ENCODE data around the gene TCP11L2. TPM values are rescaled to one million over a fixed set of nuclear protein-coding genes. Genes with fewer than 3 reads are reported as not detected.
A peak's percentile ranks its signal among the peaks of the same experiment; 100 is the strongest.

The TCP11L2 gene
- total RNA-seq, 1 donor from 2014 or later: 31.6 TPM

DNA sequence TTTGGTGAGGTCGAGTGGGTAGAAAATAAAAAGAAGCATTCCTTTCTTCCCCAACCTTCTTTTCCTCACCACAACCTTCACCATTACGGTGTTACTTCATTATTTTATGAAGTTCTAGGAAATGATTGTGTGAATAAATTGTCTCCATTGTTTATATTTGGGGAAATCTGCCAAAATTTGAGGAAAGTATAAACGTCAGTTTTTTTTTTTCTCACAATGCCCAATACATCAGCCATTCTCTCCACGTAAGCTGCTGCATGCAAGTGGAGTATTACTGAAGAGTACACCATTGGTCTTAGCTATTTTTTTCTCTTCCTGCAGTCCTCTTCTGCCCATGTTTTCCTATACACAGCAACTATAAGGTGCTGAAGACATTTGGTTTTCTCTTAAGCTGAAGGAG lies 45.9 kb downstream of the TCP11L2 start:
- DNase-seq (ENCODE audit: low read depth) (no peak), FAIRE-seq (no peak)
- Histone ChIP-seq H3K27me3 (ENCODE audit: control insufficient read depth, insufficient read depth, low read length) (no peaks in the 10 kb centered on the region), H3K4me3 (ENCODE audit: low read depth, low read length) (no peak overlapping the region), H3K36me3 (ENCODE audit: control insufficient read depth, insufficient read depth, low read length) (no peaks in the 10 kb centered on the region)
- TF ChIP-seq, protein P1, sequence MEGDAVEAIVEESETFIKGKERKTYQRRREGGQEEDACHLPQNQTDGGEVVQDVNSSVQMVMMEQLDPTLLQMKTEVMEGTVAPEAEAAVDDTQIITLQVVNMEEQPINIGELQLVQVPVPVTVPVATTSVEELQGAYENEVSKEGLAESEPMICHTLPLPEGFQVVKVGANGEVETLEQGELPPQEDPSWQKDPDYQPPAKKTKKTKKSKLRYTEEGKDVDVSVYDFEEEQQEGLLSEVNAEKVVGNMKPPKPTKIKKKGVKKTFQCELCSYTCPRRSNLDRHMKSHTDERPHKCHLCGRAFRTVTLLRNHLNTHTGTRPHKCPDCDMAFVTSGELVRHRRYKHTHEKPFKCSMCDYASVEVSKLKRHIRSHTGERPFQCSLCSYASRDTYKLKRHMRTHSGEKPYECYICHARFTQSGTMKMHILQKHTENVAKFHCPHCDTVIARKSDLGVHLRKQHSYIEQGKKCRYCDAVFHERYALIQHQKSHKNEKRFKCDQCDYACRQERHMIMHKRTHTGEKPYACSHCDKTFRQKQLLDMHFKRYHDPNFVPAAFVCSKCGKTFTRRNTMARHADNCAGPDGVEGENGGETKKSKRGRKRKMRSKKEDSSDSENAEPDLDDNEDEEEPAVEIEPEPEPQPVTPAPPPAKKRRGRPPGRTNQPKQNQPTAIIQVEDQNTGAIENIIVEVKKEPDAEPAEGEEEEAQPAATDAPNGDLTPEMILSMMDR (IDR thresholded peaks at IDR 0.05; ENCODE audit: insufficient read depth, low read length, severe bottlenecking): no peak

DNA sequence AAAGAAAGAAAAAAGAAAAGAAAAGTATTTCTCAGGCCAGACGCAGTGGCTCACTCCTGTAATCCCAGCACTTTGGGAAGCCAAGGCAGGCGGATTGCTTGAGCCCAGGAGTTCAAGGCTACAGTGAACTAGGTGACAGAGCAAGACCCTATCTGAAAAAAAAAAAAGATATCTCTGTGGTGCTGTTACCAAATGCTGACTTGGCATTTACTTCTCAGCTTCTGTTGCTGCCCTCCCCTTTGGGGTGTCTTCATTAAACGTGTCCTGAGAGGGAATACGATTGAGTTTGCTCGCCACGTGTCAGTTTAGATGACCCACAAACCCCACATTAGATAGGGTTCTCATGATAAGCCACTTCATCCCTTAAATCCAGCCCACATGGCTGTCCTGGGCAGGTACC lies 50.6 kb downstream of the TCP11L2 start:
- Histone ChIP-seq H3K4me3 (ENCODE audit: low read depth, low read length) (no peak overlapping the region), H3K36me3 (ENCODE audit: control insufficient read depth, insufficient read depth, low read length) (no peaks in the 10 kb centered on the region), H3K27me3 (ENCODE audit: control insufficient read depth, insufficient read depth, low read length) (no peaks in the 10 kb centered on the region)
- FAIRE-seq: no peak
- DNase-seq (ENCODE audit: low read depth): no peak
- TF ChIP-seq, protein P1 (IDR thresholded peaks at IDR 0.05; ENCODE audit: insufficient read depth, low read length, severe bottlenecking): no peak

GRCh38 chr12:106357549-106358395 lies 55.2 kb downstream of the TCP11L2 start, which contains the start of gene POLR3B:
Gene POLR3B (plus strand): TSS chr12:106357748. CDS start chr12:106357880, 132 bp downstream.
- TF ChIP-seq, protein P1 (IDR thresholded peaks at IDR 0.05; ENCODE audit: insufficient read depth, low read length, severe bottlenecking): peak; percentile 90

DNA sequence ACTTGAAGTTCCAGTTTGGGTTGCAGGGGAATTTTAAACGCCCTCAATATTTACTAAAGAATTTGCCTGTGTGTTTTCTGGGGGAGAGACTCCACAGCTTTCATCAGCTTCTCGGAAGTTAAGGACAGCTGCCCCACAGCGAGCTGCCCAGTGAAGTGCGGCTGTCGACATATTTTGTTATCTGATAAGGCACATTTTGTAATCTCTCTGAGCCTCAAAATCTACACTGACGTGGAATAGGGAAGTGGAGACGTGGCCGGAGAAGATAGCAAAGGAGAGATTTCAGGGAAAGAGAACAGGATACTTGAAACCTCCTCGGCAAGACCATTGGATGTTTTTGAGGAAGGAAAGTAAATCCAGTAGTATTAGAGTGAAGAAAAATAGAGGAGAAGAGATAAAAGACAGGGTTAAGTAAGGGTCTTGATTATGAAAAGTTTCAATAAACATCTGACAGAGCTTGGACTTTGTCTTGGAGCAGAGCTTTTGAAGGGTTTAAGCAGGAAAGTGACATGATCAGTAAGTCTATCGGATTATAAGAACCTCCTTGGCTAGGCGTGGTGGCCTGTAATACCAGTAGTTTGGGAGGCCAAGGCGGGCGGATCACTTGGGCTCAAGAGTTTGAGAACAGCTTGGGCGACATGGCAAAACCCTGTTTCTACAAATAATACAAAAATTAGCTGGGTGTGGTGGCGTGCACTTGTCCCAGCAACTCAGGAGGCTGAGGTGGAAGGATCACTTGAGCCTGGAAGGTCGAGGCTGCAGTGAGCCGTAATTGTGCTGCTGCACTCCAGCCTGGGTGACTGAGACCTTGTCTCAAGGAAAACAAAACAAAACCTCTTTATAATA lies 56.1 kb downstream of the TCP11L2 start:
- peak; percentile 66 for DNase-seq (ENCODE audit: low read depth)
- TF ChIP-seq, protein P1 (IDR thresholded peaks at IDR 0.05; ENCODE audit: insufficient read depth, low read length, severe bottlenecking): no peak
- peak overlapping the region; percentile 90 for H3K4me3 ChIP-seq (ENCODE audit: low read depth, low read length)
- H3K36me3 ChIP-seq (ENCODE audit: control insufficient read depth, insufficient read depth, low read length): peaks cover 1% of the 10 kb centered on the region
- H3K27me3 ChIP-seq (ENCODE audit: control insufficient read depth, insufficient read depth, low read length): no peaks in the 10 kb centered on the region
- FAIRE-seq: no peak

More at GRCh38 chr12:106357549-106358395, 55.2 kb downstream of the TCP11L2 start, which contains the start of gene POLR3B:
- Histone ChIP-seq H3K27me3 (ENCODE audit: control insufficient read depth, insufficient read depth, low read length) (no peaks in the 10 kb centered on the region), H3K36me3 (ENCODE audit: control insufficient read depth, insufficient read depth, low read length) (peaks cover 1% of the 10 kb centered on the region), H3K4me3 (ENCODE audit: low read depth, low read length) (peak within 1 kb of the TSS; percentile 90)
- DNase-seq (ENCODE audit: low read depth): peak; percentile 86
- FAIRE-seq: no peak

DNA sequence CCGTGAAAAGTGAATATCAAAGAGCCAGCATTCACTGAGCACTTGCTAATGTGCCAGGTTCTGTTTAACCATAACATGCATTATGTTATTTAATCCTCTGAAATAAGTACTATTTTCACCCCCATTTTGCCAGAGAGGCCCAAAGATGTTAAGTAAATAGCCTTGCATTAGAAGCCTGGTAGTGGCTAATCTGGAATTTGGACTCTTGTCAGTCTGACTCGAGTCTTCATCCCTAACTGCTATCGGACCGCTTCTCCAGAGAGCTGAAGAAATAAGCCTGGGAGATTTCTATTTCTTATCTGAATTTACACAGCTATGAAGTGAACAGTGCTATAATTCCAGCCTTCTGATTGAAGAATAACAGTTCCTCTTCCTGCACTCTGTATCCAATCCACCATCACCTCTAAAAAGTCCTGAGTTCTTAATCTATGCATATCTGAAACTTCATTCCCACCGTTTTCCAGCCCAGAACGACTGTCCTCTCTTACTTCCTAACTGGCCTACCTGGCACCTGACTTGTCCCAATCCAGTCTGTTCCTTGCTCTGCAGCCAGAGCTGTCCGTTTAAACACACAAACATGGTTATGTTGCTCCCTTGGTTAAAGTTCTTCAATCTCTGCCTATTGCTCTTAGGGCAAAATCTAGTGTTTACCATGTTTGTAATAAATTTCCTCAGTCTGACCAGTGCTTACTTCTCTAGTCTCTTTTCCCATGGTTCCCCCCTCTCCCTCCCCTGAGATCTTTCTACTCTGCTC lies 57.3 kb downstream of the TCP11L2 start:
- Histone ChIP-seq H3K27me3 (ENCODE audit: control insufficient read depth, insufficient read depth, low read length) (no peaks in the 10 kb centered on the region), H3K36me3 (ENCODE audit: control insufficient read depth, insufficient read depth, low read length) (peaks cover 1% of the 10 kb centered on the region), H3K4me3 (ENCODE audit: low read depth, low read length) (no peak overlapping the region)
- TF ChIP-seq, protein P1 (IDR thresholded peaks at IDR 0.05; ENCODE audit: insufficient read depth, low read length, severe bottlenecking): no peak
- no peak for DNase-seq (ENCODE audit: low read depth)
- no peak for FAIRE-seq
